Neural cell (in vitro differentiated cells): ENCODE results near the gene HCK. TPM values are rescaled to one million over a fixed set of nuclear protein-coding genes. Genes with fewer than 3 reads are reported as not detected.

ENCODE experiments used
- H2AFZ ChIP-seq: fragments of 200-600, 300-800 bp; sonication (generic), shearing (Covaris generic); 2 replicates; pipeline ENCODE4 v1.6.0; 2014; ENCODE audit warnings: low read depth, mild to moderate bottlenecking, antibody characterized with exemption, low read length, moderate library complexity
- H3F3A ChIP-seq: fragments of 200-600 bp; shearing (Covaris generic); 2 replicates; pipeline ENCODE4 v1.6.1; 2016; ENCODE audit warnings: mild to moderate bottlenecking, moderate library complexity, mixed read lengths, antibody characterized with exemption, low read length; ENCODE audit not compliant: insufficient read depth, poor library complexity, severe bottlenecking
- H3K27ac ChIP-seq: fragments of 200-600, 300-800 bp; sonication (generic), shearing (Covaris generic); 2 replicates; pipeline ENCODE4 v1.5.1; 2014; ENCODE audit warnings: mild to moderate bottlenecking, low read length, moderate library complexity
- H3K27me3 ChIP-seq: fragments of 300-800, 200-600 bp; sonication (generic), shearing (Covaris generic); 2 replicates; pipeline ENCODE4 v1.6.0; 2014; ENCODE audit warnings: mild to moderate bottlenecking, low read depth, low read length, moderate library complexity; ENCODE audit not compliant: insufficient read depth
- H3K36me3 ChIP-seq: fragments of 300-800, 200-600 bp; sonication (generic), shearing (Covaris generic); 2 replicates; pipeline ENCODE4 v1.5.1; 2014; ENCODE audit warnings: mild to moderate bottlenecking, antibody characterized with exemption, low read length, moderate library complexity; ENCODE audit not compliant: insufficient read depth
- H3K4me2 ChIP-seq: fragments of 300-800, 200-600 bp; sonication (generic), shearing (Covaris generic); 2 replicates; pipeline ENCODE4 v1.6.0; 2014; ENCODE audit warnings: mild to moderate bottlenecking, low read length
- H3K4me3 ChIP-seq: fragments of 300-800, 200-600 bp; sonication (generic), shearing (Covaris generic); 2 replicates; pipeline ENCODE4 v1.5.1; 2014; ENCODE audit warnings: mild to moderate bottlenecking, low read length, moderate library complexity
- H3K79me2 ChIP-seq: fragments of 200-600 bp; shearing (Covaris generic); replicated peaks from 2 replicates; pipeline ENCODE4 v1.6.0; 2014; ENCODE audit warnings: mild to moderate bottlenecking, low read length, moderate library complexity; ENCODE audit not compliant: insufficient read depth
- H3K9ac ChIP-seq: fragments of 300-800, 200-600 bp; sonication (generic), shearing (Covaris generic); 2 replicates; pipeline ENCODE4 v1.6.1; 2016; ENCODE audit warnings: mild to moderate bottlenecking, low read length, mixed read lengths
- H3K9me2 ChIP-seq: fragments of 200-600 bp; shearing (Covaris generic); 2 replicates; pipeline ENCODE4 v1.6.1; 2016; ENCODE audit warnings: mild to moderate bottlenecking, low read length, mixed read lengths; ENCODE audit not compliant: insufficient read depth
- H3K9me3 ChIP-seq: fragments of 200-600, 300-800 bp; sonication (generic), shearing (Covaris generic); 2 replicates; pipeline ENCODE4 v1.6.1; 2016; ENCODE audit warnings: mild to moderate bottlenecking, mixed run types, low read length, moderate library complexity, mixed read lengths
- H4K20me1 ChIP-seq: fragments of 200-600 bp; shearing (Covaris generic); 2 replicates; pipeline ENCODE4 v1.6.1; 2016; ENCODE audit warnings: mild to moderate bottlenecking, mixed run types; ENCODE audit not compliant: insufficient read depth
- EP300 ChIP-seq: fragments of 450-650 bp; conservative IDR thresholded peaks from 2 replicates; pipeline ENCODE4 v1.6.1; 2014; ENCODE audit warnings: antibody characterized with exemption, mild to moderate bottlenecking, moderate library complexity; ENCODE audit not compliant: poor library complexity, severe bottlenecking
- EZH2 ChIP-seq: fragments of 200-600, 300-800 bp; shearing (Covaris generic), sonication (generic); IDR thresholded peaks from 2 replicates; pipeline ENCODE4 v1.6.1; 2014; ENCODE audit warnings: antibody characterized with exemption, low read length, borderline replicate concordance, mild to moderate bottlenecking; ENCODE audit not compliant: insufficient read depth, poor library complexity, severe bottlenecking
- MXI1 ChIP-seq: fragments of 450-650 bp; conservative IDR thresholded peaks from 2 replicates; pipeline ENCODE4 v1.6.1; 2014; ENCODE audit warnings: antibody characterized with exemption, mild to moderate bottlenecking; ENCODE audit not compliant: poor library complexity, severe bottlenecking
- POLR2AphosphoS5 ChIP-seq: IDR thresholded peaks from 2 replicates; pipeline ENCODE4 v1.6.1; 2012
- RAD21 ChIP-seq: fragments of 450-650 bp; conservative IDR thresholded peaks from 2 replicates; pipeline ENCODE4 v1.6.1; 2014; ENCODE audit warnings: antibody characterized with exemption, mild to moderate bottlenecking, moderate library complexity
- SMC3 ChIP-seq: fragments of 450-650 bp; conservative IDR thresholded peaks from 2 replicates; pipeline ENCODE4 v1.6.1; 2014; ENCODE audit warnings: antibody characterized with exemption, mild to moderate bottlenecking, moderate library complexity; ENCODE audit not compliant: poor library complexity
- TAF1 ChIP-seq: IDR thresholded peaks from 2 replicates; pipeline ENCODE4 v1.6.1; 2012; ENCODE audit warnings: low read depth
- polyA plus RNA-seq: library from polyadenylated mRNA; depleted of rRNA; stranded (reverse); fragments of >200 nt; gene quantifications from 2 replicates; pipeline ENCODE4 v1.2.3, GENCODE V29; 2014
- TF ChIP-seq, protein P1 (sequence below): fragments of 450-650 bp; IDR thresholded peaks from 2 replicates; pipeline ENCODE4 v1.5.1; 2014; ENCODE audit warnings: antibody characterized with exemption, mild to moderate bottlenecking, moderate library complexity; ENCODE audit not compliant: poor library complexity, severe bottlenecking
- TF ChIP-seq, protein P2 (sequence below): IDR thresholded peaks from 2 replicates; pipeline ENCODE4 v1.6.1; 2012; ENCODE audit warnings: borderline replicate concordance

Gene HCK
- polyA plus RNA-seq, 1 donor from 2014 or later: 0.58 TPM

DNA sequence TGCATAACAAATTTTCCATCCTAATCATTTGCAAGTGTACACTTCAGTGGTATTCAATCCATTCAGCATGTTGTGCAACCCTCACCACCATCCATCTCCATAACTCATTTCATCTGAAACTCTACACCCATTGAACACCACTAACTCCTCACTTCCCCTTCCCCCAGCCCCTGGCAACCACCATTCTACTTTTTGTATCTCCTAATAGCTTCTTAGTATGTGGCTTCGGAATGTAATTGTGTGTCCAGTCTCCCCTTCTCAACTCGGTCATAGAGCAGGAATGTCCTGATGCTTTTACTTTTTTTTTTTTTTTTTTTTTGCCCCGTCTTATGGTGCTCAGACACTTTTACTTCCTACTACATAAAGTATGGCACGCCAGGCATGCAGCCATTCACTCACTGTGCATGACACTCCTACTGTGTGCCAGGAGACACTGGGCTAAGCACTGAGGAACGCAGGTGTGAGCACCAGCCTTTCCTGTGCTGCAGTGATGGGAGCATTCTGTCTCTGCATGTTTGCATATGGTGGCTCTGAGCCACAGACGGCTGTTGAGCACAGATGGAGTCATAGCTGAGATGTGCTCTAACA, 15.3 kb downstream of the HCK start:
- H3K36me3 ChIP-seq: no peaks in the 10 kb centered on the region
- no peak overlapping the region for H3K4me2 ChIP-seq
- no peak overlapping the region for H3K27ac ChIP-seq
- no peak overlapping the region for H2AFZ ChIP-seq
- no peaks in the 10 kb centered on the region for H3K79me2 ChIP-seq
- H3K4me3 ChIP-seq: no peak overlapping the region
- H3F3A ChIP-seq: no peaks in the 10 kb centered on the region
- no peak overlapping the region for H3K9ac ChIP-seq
- TF ChIP-seq TAF1 (no peak), SMC3 (no peak)
- no peaks in the 10 kb centered on the region for H3K9me3 ChIP-seq
- H3K27me3 ChIP-seq: peaks cover 12% of the 10 kb centered on the region
- H4K20me1 ChIP-seq: no peaks in the 10 kb centered on the region
- H3K9me2 ChIP-seq: no peaks in the 10 kb centered on the region

DNA sequence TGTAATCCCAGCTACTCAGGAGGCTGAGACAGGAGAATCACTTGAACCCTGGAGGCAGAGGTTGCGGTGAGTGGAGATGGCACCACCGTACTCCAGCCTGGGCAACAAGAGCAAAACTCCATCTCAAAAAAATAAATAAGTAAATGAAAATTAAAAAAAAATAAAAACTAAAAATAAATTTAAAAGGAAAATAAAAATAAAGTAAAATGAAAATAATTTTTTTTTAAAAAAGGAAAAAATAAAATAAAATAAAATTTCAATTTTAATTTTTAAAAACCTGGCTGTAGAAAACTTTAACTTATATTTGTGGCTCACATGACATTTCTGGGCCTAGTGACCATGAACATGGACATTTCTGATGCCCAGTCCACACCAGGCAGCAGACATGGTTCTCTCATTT, 16.1 kb downstream of the HCK start:
- Histone ChIP-seq H3K9me3 (no peaks in the 10 kb centered on the region), H2AFZ (no peak overlapping the region), H3K36me3 (no peaks in the 10 kb centered on the region), H3K4me2 (no peak overlapping the region), H3K79me2 (no peaks in the 10 kb centered on the region), H3K27ac (no peak overlapping the region), H3K9me2 (no peaks in the 10 kb centered on the region), H4K20me1 (no peaks in the 10 kb centered on the region), H3K9ac (no peak overlapping the region), H3K27me3 (peaks cover 12% of the 10 kb centered on the region), H3K4me3 (no peak overlapping the region), H3F3A (no peaks in the 10 kb centered on the region)
- TF ChIP-seq POLR2AphosphoS5 (no peak), SMC3 (no peak), EZH2 (no peak), MXI1 (no peak), TAF1 (no peak), RAD21 (no peak), EP300 (no peak)
- TF ChIP-seq, protein P1, sequence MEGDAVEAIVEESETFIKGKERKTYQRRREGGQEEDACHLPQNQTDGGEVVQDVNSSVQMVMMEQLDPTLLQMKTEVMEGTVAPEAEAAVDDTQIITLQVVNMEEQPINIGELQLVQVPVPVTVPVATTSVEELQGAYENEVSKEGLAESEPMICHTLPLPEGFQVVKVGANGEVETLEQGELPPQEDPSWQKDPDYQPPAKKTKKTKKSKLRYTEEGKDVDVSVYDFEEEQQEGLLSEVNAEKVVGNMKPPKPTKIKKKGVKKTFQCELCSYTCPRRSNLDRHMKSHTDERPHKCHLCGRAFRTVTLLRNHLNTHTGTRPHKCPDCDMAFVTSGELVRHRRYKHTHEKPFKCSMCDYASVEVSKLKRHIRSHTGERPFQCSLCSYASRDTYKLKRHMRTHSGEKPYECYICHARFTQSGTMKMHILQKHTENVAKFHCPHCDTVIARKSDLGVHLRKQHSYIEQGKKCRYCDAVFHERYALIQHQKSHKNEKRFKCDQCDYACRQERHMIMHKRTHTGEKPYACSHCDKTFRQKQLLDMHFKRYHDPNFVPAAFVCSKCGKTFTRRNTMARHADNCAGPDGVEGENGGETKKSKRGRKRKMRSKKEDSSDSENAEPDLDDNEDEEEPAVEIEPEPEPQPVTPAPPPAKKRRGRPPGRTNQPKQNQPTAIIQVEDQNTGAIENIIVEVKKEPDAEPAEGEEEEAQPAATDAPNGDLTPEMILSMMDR: no peak
- TF ChIP-seq, protein P2, sequence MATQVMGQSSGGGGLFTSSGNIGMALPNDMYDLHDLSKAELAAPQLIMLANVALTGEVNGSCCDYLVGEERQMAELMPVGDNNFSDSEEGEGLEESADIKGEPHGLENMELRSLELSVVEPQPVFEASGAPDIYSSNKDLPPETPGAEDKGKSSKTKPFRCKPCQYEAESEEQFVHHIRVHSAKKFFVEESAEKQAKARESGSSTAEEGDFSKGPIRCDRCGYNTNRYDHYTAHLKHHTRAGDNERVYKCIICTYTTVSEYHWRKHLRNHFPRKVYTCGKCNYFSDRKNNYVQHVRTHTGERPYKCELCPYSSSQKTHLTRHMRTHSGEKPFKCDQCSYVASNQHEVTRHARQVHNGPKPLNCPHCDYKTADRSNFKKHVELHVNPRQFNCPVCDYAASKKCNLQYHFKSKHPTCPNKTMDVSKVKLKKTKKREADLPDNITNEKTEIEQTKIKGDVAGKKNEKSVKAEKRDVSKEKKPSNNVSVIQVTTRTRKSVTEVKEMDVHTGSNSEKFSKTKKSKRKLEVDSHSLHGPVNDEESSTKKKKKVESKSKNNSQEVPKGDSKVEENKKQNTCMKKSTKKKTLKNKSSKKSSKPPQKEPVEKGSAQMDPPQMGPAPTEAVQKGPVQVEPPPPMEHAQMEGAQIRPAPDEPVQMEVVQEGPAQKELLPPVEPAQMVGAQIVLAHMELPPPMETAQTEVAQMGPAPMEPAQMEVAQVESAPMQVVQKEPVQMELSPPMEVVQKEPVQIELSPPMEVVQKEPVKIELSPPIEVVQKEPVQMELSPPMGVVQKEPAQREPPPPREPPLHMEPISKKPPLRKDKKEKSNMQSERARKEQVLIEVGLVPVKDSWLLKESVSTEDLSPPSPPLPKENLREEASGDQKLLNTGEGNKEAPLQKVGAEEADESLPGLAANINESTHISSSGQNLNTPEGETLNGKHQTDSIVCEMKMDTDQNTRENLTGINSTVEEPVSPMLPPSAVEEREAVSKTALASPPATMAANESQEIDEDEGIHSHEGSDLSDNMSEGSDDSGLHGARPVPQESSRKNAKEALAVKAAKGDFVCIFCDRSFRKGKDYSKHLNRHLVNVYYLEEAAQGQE: no peak

DNA sequence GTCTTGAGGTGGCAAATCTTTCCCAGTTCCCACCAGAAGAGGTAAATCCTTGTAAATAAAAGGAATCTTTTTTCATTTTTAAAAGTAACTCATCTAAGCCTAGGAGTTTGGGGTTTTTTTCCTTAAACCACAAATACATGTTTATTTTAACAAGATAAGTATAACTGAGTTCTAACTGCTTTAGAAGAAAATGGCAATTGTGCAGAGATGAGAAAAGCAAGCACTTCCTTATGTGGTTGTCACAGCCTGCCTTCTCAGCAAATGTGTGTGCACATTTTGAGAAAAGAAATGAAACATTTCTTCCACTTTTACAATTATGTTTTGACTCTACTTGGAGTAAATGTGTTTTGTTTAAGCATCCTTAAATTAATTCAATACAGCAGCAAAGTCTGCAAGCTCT, 17.7 kb downstream of the HCK start:
- no peak overlapping the region for H3K4me2 ChIP-seq
- no peaks in the 10 kb centered on the region for H3F3A ChIP-seq
- H2AFZ ChIP-seq: no peak overlapping the region
- TF ChIP-seq POLR2AphosphoS5: no peak
- TF ChIP-seq, protein P1: no peak
- no peak for TF ChIP-seq EZH2
- TF ChIP-seq, protein P2: no peak
- no peak for TF ChIP-seq EP300
- H3K36me3 ChIP-seq: no peaks in the 10 kb centered on the region
- H3K4me3 ChIP-seq: no peak overlapping the region
- H3K79me2 ChIP-seq: no peaks in the 10 kb centered on the region
- H3K9me3 ChIP-seq: no peaks in the 10 kb centered on the region
- H3K27ac ChIP-seq: no peak overlapping the region
- H3K27me3 ChIP-seq: peaks cover 12% of the 10 kb centered on the region
- H3K9ac ChIP-seq: no peak overlapping the region
- no peaks in the 10 kb centered on the region for H4K20me1 ChIP-seq
- H3K9me2 ChIP-seq: no peaks in the 10 kb centered on the region
